C4-2B (cell line): ENCODE measurements around the gene AP2S1.

Experiments used
- ZFX ChIP-seq: fragments of 450-650 bp; IDR thresholded peaks from 2 replicates; pipeline ENCODE4 v1.6.1; 2017
- TF ChIP-seq, protein P1 (sequence below): fragments of 450-650 bp; conservative IDR thresholded peaks from 2 replicates; pipeline ENCODE4 v1.5.1; 2017; ENCODE audit warnings: mild to moderate bottlenecking

GRCh38 chr19:46839752-46840497 is 10.7 kb downstream of the AP2S1 start:
- TF ChIP-seq, protein P1, sequence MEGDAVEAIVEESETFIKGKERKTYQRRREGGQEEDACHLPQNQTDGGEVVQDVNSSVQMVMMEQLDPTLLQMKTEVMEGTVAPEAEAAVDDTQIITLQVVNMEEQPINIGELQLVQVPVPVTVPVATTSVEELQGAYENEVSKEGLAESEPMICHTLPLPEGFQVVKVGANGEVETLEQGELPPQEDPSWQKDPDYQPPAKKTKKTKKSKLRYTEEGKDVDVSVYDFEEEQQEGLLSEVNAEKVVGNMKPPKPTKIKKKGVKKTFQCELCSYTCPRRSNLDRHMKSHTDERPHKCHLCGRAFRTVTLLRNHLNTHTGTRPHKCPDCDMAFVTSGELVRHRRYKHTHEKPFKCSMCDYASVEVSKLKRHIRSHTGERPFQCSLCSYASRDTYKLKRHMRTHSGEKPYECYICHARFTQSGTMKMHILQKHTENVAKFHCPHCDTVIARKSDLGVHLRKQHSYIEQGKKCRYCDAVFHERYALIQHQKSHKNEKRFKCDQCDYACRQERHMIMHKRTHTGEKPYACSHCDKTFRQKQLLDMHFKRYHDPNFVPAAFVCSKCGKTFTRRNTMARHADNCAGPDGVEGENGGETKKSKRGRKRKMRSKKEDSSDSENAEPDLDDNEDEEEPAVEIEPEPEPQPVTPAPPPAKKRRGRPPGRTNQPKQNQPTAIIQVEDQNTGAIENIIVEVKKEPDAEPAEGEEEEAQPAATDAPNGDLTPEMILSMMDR = no peak
- no peak for TF ChIP-seq ZFX
